ENCODE data around the gene LDB2.
"Not testable (repeated sequence)": the region's sequence is repeated elsewhere in the genome, so short reads cannot be mapped to it uniquely, and the experiment has no call there.

Gene LDB2

DNA sequence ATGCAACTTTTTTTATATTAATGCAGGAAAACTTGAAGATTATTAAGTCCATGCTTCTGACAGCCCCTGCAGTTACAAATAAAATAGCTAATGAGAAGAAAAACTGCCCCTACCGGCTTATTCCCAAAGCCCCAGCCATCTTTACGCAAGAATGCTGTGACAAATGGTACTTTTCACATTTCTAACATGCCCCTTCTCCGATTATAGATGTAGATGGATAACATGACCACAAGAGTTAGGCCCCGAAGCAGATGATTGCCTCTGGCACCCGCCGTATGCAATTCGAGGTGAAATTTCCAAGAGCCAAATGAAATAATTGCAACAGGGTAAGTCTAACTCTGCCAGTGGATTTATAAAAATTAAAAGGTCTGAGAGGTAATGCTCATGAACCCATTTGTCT, 352.8 kb downstream of the LDB2 start:
- TF ChIP-seq POLR2AphosphoS5 (IDR thresholded peaks at IDR 0.05; ENCODE audit: low read depth, low read length), result no peak
- no peak for TF ChIP-seq POLR2A (IDR thresholded peaks at IDR 0.05; ENCODE audit: low read depth, low read length)
- TF ChIP-seq TAF1 (IDR thresholded peaks at IDR 0.05; ENCODE audit: borderline replicate concordance, low read depth, low read length), result no peak
- no peak for FAIRE-seq
- DNase-seq (ENCODE audit: insufficient read length), result no peak

DNA sequence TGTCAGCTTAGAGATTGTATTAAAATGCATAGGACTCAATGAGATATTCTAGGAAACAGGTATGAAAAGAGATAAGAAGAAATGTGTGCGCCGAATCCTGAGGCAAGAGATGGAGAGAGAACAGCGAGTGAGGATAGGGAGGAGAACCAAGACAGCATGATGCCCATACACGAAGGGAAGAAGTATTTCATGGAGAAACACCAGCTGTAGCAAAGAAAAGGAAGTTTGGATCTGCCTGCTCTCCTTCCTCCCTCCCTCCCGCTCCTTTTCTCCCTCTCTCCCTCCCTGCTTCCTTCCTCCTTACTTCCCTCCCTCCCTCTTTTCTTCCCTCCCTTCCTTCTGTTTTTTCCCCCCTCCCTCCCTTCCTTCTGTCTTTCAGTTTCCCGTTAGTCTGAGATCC, 353.6 kb downstream of the LDB2 start:
- TF ChIP-seq POLR2AphosphoS5 (IDR thresholded peaks at IDR 0.05; ENCODE audit: low read depth, low read length) (no peak), TAF1 (IDR thresholded peaks at IDR 0.05; ENCODE audit: borderline replicate concordance, low read depth, low read length) (no peak), POLR2A (IDR thresholded peaks at IDR 0.05; ENCODE audit: low read depth, low read length) (no peak)
- FAIRE-seq, result no peak
- DNase-seq (ENCODE audit: insufficient read length), result no peak

GRCh38 chr4:16544251-16544721, 354.2 kb downstream of the LDB2 start:
- DNase-seq (ENCODE audit: insufficient read length) (no peak), FAIRE-seq (no peak)
- TF ChIP-seq TAF1 (IDR thresholded peaks at IDR 0.05; ENCODE audit: borderline replicate concordance, low read depth, low read length) (no peak), POLR2A (IDR thresholded peaks at IDR 0.05; ENCODE audit: low read depth, low read length) (no peak), POLR2AphosphoS5 (IDR thresholded peaks at IDR 0.05; ENCODE audit: low read depth, low read length) (no peak)

GRCh38 chr4:16537926-16538325, 360.5 kb downstream of the LDB2 start:
- no peak for TF ChIP-seq POLR2AphosphoS5 (IDR thresholded peaks at IDR 0.05; ENCODE audit: low read depth, low read length)
- no peak for TF ChIP-seq TAF1 (IDR thresholded peaks at IDR 0.05; ENCODE audit: borderline replicate concordance, low read depth, low read length)
- TF ChIP-seq POLR2A (IDR thresholded peaks at IDR 0.05; ENCODE audit: low read depth, low read length), result no peak
- DNase-seq (ENCODE audit: insufficient read length), result no peak
- FAIRE-seq, result no peak

DNA sequence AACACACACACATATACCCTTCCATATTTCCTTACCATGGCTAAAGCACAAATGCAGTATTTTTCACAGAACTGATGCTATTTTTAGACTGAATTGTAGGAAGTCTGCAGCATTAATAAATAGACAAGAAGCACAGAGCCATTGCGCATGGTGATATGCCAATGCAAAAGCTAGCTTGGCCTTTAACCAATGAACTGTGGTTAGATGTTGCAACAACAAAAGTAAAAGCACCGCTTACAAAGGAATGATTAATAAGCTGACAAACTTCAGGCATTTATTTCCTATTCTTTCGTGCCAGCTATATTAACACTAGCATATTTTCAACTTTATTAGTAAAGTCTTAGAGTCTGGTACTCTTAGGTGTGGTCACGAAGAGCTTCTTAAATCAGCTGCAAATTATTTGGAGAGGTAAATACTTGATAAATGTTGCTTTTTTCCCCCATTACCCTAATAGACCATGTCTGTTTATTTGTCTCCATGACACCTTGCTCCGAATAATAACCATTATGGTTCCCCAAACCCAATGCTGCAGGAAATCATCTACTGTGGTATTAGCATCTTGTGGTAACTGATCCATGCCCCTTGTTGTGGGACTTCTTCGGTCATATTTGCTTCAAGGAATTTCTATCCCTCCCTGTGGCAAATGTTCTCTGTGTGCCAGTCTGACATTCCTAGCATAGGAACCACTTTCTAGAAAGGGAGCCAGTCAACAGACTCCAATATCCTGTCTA, 366.0 kb downstream of the LDB2 start:
- no peak for FAIRE-seq
- TF ChIP-seq POLR2AphosphoS5 (IDR thresholded peaks at IDR 0.05; ENCODE audit: low read depth, low read length), result no peak
- TF ChIP-seq POLR2A (IDR thresholded peaks at IDR 0.05; ENCODE audit: low read depth, low read length), result no peak
- TF ChIP-seq TAF1 (IDR thresholded peaks at IDR 0.05; ENCODE audit: borderline replicate concordance, low read depth, low read length), result no peak
- no peak for DNase-seq (ENCODE audit: insufficient read length)

DNA sequence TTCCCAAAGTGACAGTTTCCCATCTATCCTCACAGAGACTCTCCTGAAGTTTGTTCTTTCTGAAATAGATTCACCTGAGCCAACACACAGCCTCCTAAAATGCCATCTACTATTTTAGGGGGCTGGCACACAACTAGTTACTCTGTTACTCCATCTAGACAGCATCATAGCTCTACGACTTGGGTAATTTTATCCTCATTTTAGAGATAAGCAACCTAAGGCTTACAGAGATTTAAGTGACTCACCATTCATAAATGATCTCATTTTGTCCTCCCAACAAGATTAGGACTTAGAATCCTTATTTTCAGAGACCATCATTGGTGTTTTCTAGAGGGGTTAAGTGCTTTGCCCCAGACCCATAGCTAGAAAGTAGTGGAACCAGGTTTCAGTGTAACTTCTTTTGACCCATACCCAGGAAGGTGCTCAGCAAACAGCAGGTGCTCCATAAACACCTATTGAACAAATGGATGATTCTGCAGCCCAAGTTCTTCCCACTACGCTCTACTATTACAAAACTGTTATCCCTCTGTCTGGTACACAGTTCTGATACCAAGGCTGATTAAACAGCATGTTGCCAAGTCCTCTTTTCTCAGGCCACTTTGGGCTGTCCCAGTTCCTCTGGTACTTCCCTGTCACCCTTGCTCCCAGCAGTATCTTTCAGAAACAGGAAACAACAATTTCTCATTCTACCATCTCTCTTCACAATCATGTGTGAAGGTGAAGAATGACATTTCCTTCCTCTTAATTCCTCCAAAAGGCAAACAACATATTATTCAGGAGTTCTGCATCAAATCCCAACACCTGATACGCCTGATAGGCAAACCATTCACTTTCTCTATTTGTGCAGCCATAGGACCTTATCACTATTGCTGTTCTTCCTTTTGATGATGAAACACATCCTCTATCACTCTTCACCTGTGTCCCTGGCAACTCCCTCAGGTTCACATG, 367.5 kb downstream of the LDB2 start:
- DNase-seq (ENCODE audit: insufficient read length), result no peak
- no peak for TF ChIP-seq POLR2A (IDR thresholded peaks at IDR 0.05; ENCODE audit: low read depth, low read length)
- TF ChIP-seq TAF1 (IDR thresholded peaks at IDR 0.05; ENCODE audit: borderline replicate concordance, low read depth, low read length), result no peak
- no peak for TF ChIP-seq POLR2AphosphoS5 (IDR thresholded peaks at IDR 0.05; ENCODE audit: low read depth, low read length)
- FAIRE-seq, result no peak

DNA sequence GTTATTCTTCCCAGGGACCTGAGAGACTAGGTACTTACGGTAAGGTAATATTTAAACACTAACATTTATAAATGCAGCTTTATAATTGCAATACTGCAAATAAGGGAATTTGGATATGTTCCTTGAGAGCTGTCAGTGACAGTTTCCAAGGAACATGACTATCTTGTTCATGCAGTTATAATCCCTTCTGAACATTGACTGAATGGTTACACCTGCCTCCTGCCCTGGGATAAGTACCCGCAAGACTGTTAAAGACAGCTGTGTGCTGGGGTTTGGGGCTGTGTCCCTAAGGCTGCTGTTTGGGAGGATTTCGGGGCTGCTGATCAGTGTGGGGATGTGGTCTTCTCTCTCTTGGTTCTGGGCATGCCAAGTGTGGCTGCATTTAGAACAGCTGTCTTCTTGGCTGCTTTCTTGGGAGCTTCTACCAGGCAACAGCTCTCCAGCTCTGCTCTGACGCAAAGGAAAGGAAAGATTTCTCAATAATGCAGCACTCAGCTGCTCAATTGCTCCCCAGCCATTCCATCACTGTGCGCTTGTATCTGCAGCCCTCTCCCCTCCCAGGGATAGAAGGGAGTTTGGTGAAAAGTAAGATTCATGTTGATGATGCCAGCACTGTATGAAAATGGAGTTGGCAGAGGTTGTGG, 373.4 kb downstream of the LDB2 start:
- FAIRE-seq (no peak), DNase-seq (ENCODE audit: insufficient read length) (no peak)
- TF ChIP-seq POLR2AphosphoS5 (IDR thresholded peaks at IDR 0.05; ENCODE audit: low read depth, low read length) (no peak), POLR2A (IDR thresholded peaks at IDR 0.05; ENCODE audit: low read depth, low read length) (no peak), TAF1 (IDR thresholded peaks at IDR 0.05; ENCODE audit: borderline replicate concordance, low read depth, low read length) (no peak)

- FAIRE-seq (no peak), DNase-seq (ENCODE audit: insufficient read length) (no peak)
- no peak for TF ChIP-seq POLR2AphosphoS5 (IDR thresholded peaks at IDR 0.05; ENCODE audit: low read depth, low read length)
- TF ChIP-seq POLR2A (IDR thresholded peaks at IDR 0.05; ENCODE audit: low read depth, low read length), result no peak
- TF ChIP-seq TAF1 (IDR thresholded peaks at IDR 0.05; ENCODE audit: borderline replicate concordance, low read depth, low read length), result no peak
These were observed 374.0 kb downstream of the LDB2 start for GRCh38 chr4:16524406-16524805.

GRCh38 chr4:16523526-16523925, 374.9 kb downstream of the LDB2 start:
- DNase-seq (ENCODE audit: insufficient read length); FAIRE-seq: not testable (repeated sequence)

DNA sequence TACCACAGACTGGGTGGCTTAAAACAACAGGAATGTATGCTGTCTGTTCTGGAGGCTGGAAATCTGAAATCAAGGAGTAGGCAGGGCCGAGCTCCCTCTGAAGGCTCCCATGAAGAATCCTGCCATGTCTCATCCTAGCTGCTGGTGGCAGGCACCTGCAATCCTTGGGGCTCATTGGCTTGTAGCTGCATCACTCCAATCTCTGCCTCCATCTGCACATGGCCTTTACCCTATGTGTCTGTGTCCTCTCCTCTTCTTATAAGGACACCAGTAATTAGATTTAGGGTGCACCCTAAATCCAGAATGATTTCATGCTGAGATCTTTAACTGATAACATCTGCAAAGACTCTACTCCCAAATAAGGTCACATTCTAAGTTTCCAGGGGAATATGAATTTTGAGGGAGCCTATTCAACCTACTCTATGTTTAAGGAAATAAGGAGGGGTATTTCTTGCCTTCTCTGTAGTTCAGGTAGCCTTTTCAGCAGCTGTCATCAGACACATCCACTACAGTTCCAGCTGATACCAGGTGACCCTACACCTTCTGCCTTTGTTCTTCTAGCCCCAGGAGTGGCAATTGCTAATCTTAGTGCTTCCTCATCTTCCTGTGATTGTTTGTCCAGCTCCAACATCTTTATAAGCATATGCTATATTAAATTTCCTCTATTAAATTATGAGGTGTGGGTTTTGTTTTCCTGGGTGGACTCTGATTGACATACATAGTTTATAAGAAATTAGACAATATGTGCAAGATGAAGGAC, 377.1 kb downstream of the LDB2 start:
- no peak for FAIRE-seq
- TF ChIP-seq POLR2AphosphoS5 (IDR thresholded peaks at IDR 0.05; ENCODE audit: low read depth, low read length) (no peak), POLR2A (IDR thresholded peaks at IDR 0.05; ENCODE audit: low read depth, low read length) (no peak), TAF1 (IDR thresholded peaks at IDR 0.05; ENCODE audit: borderline replicate concordance, low read depth, low read length) (no peak)
- no peak for DNase-seq (ENCODE audit: insufficient read length)
